RWPE1 (cell line): Measurements from ENCODE around the gene SMAD2.

ENCODE experiments used
- CTCF ChIA-PET: fragments of 350-600 bp; sonication (Branson Sonifier 250); formaldehyde crosslinking; extraction: SDS; loops from one replicate; lab custom pipeline; 2021; lab: Yijun Ruan, JAX
- POLR2A ChIA-PET: fragments of 400-600 bp; formaldehyde crosslinking; extraction: SDS; loops from one replicate; lab custom pipeline; 2020; ENCODE audit warnings: antibody characterized with exemption; ENCODE audit not compliant: low non-redundant PET; lab: Yijun Ruan, JAX
- DNase-seq: peaks from one replicate; pipeline ENCODE4 v3.0.0; 2012; ENCODE audit warnings: low spot score
- H3K27ac ChIP-seq: fragments of 450-650 bp; 2 replicates; pipeline ENCODE4 v1.5.1; 2017
- TF ChIP-seq, protein P1 (sequence below): fragments of 450-650 bp; conservative IDR thresholded peaks from 2 replicates; pipeline ENCODE4 v1.5.1; 2017; ENCODE audit warnings: low read depth, mild to moderate bottlenecking

Gene SMAD2

DNA sequence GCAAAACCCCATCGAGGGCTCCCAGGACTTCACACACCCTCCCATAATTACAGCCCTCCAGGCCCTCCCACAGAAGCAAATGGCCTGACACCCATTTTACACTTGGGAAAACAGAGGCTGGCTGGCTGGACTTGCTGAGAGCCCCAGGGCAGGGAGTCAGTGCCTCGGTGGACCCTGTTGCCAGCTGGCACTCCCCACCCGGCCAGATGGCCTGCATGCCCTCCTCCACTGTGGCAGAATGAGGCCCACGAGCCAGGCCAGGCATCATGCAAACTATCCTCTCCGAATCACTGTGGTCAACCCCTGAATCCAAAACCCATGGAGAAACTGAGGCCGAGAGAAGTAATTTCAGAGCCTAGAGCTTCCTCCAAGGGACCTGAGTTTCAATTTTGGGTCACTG is 129.7 kb downstream of the SMAD2 start:
- no peak for DNase-seq
- POLR2A ChIA-PET, result no interaction called here
- TF ChIP-seq, protein P1, sequence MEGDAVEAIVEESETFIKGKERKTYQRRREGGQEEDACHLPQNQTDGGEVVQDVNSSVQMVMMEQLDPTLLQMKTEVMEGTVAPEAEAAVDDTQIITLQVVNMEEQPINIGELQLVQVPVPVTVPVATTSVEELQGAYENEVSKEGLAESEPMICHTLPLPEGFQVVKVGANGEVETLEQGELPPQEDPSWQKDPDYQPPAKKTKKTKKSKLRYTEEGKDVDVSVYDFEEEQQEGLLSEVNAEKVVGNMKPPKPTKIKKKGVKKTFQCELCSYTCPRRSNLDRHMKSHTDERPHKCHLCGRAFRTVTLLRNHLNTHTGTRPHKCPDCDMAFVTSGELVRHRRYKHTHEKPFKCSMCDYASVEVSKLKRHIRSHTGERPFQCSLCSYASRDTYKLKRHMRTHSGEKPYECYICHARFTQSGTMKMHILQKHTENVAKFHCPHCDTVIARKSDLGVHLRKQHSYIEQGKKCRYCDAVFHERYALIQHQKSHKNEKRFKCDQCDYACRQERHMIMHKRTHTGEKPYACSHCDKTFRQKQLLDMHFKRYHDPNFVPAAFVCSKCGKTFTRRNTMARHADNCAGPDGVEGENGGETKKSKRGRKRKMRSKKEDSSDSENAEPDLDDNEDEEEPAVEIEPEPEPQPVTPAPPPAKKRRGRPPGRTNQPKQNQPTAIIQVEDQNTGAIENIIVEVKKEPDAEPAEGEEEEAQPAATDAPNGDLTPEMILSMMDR, result no peak
- CTCF ChIA-PET, result no interaction called here
- H3K27ac ChIP-seq, result no peak overlapping the region

DNA sequence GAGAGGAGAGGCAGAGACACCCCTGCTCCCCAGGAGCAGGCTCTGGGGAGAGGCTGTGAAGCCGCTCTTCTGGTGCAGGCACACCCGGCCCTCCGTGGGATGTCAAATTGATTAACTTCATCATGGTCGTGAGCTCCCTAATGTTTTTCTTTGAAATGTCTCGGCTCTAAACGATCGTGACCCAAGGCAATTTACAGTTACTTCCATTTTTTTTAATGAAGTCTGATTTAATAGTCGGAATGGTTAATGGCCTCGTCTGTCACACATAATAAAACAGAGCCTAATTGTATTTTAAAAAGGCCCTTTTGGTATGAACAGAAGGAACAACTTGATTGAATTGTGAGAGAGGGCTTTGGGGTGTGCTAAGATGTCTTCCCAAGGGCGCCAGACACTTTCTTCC is 130.2 kb downstream of the SMAD2 start:
- ChIA-PET POLR2A (no interaction called here), CTCF (no interaction called here)
- H3K27ac ChIP-seq, result no peak overlapping the region
- TF ChIP-seq, protein P1, result no peak
- DNase-seq, result no peak

DNA sequence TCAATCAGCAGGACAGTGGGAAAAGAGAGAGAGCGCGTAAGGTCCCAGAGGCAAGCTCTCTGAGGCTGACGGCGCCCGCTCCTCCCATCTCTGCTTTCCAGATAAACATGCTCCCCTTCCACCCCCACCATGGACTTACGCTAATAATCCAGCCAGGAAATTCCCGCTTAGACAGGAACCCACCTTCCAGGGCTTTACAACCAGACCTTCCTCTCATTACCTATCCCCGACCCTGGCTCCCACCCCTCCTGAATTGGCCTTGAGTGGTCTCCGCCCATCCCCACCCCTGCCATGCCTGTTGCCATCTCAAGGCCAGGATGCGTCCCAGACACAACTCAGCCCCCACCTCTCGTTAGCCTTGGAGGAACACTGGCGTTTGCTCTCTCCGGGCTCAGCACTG is 131.1 kb downstream of the SMAD2 start:
- ChIA-PET POLR2A (no interaction called here), CTCF (no interaction called here)
- H3K27ac ChIP-seq, result no peak overlapping the region
- DNase-seq, result no peak
- TF ChIP-seq, protein P1, result no peak

DNA sequence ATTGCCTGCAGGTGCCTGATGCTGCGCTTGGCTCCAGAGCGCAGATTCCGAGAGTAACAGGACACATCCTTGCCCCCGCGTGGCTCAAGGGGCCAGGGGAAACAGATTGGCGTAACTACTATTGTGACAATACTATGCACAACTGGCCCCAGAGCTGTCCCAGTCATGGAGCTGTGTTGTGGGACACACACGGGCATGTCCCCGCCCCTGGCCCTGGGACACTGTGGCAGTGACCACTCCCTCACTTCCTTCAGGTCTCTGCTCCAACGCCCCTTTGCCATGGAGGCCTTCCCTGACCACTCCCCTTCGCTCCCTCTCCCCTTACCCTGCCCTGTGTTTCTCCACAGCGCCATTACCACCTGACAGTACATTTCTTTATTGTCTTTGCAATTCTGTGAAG is 132.1 kb downstream of the SMAD2 start:
- POLR2A ChIA-PET, result no interaction called here
- no peak overlapping the region for H3K27ac ChIP-seq
- CTCF ChIA-PET, result no interaction called here
- TF ChIP-seq, protein P1, result no peak
- no peak for DNase-seq

DNA sequence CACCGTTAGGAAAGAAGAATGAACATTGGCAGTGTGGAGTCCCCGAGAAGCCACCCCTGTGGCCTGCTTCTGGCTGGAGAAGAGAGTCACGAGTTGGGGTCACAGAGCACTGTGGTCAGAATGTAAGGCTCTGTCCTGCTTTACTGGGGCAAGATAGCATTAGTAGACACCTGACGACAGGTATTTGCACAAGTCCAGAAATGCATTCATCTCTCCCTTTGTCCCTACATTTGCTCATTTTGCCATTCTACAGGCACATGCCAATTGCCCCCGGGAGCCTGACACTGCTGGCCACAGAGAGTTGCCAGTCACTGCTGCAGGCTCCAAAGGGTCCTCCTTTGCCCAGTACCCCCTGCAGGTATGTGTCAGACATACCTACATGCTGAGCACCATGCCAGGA is 133.3 kb downstream of the SMAD2 start:
- H3K27ac ChIP-seq, result no peak overlapping the region
- ChIA-PET POLR2A (no interaction called here), CTCF (no interaction called here)
- DNase-seq, result no peak
- TF ChIP-seq, protein P1, result no peak

DNA sequence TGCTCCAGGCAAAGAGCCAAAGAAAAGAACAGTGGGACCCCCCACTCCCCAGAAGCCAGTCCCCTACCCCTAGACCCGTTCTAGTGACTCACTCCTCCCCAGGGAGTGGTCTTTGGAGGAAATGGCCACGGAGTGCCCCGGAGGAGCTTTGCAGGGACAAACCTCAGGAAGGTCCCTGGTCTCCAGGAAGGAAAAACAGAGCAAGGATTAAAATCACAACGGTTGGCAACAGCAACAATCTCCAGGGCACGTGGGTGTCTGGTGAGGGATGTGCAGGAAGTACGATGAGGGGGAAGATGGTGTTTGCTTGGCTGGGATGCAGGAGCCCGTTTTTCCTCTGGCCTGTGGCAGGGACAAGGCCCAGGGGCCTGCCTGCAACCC is 135.0 kb downstream of the SMAD2 start:
- DNase-seq, result no peak
- H3K27ac ChIP-seq, result no peak overlapping the region
- POLR2A ChIA-PET, result no interaction called here
- TF ChIP-seq, protein P1, result no peak
- CTCF ChIA-PET, result no interaction called here
